HG03095 (cell line): Measurements from ENCODE around the gene N4BP2L2.

Source experiments
- ATAC-seq: cut with Tn5 transposase; IDR thresholded peaks from one replicate; pipeline ENCODE4 v1.9.1; 2021; ENCODE audit warnings: moderate library complexity; ENCODE audit not compliant: unreplicated experiment

The N4BP2L2 gene

GRCh38 chr13:32535115-32535514, 3.5 kb downstream of the N4BP2L2 start:
- ATAC-seq, result no peak

- ATAC-seq, result no peak
These were observed 7.7 kb downstream of the N4BP2L2 start for GRCh38 chr13:32530841-32531253.

- ATAC-seq, result no peak
These were observed 10.2 kb downstream of the N4BP2L2 start for GRCh38 chr13:32528358-32528757.

- no peak for ATAC-seq
These were observed 11.4 kb downstream of the N4BP2L2 start for GRCh38 chr13:32527151-32527550.

GRCh38 chr13:32525766-32526165, 12.8 kb downstream of the N4BP2L2 start:
- ATAC-seq, result no peak

- ATAC-seq, result no peak
These were observed 23.3 kb downstream of the N4BP2L2 start for GRCh38 chr13:32515246-32515645.

- ATAC-seq, result no peak
These were observed 27.1 kb downstream of the N4BP2L2 start for GRCh38 chr13:32511482-32511881.

- ATAC-seq, result no peak
These were observed 33.7 kb downstream of the N4BP2L2 start for GRCh38 chr13:32504876-32505275.

GRCh38 chr13:32504263-32504662, 34.3 kb downstream of the N4BP2L2 start:
- ATAC-seq, result no peak

GRCh38 chr13:32503727-32504126, 34.9 kb downstream of the N4BP2L2 start:
- ATAC-seq, result no peak

- no peak for ATAC-seq
These were observed 37.5 kb downstream of the N4BP2L2 start for GRCh38 chr13:32501064-32501463.

GRCh38 chr13:32499538-32500210, 38.9 kb downstream of the N4BP2L2 start:
- no peak for ATAC-seq

- no peak for ATAC-seq
These were observed 41.0 kb downstream of the N4BP2L2 start for GRCh38 chr13:32497589-32497988.

GRCh38 chr13:32496599-32497160, 41.9 kb downstream of the N4BP2L2 start:
- no peak for ATAC-seq

GRCh38 chr13:32495841-32496240, 42.8 kb downstream of the N4BP2L2 start:
- ATAC-seq, result no peak

GRCh38 chr13:32495429-32495828, 43.2 kb downstream of the N4BP2L2 start:
- no peak for ATAC-seq

- no peak for ATAC-seq
These were observed 47.6 kb downstream of the N4BP2L2 start for GRCh38 chr13:32491028-32491427.

- ATAC-seq, result no peak
These were observed 61.7 kb downstream of the N4BP2L2 start for GRCh38 chr13:32476892-32477291.

- no peak for ATAC-seq
These were observed 62.4 kb downstream of the N4BP2L2 start for GRCh38 chr13:32476021-32476731.

GRCh38 chr13:32474999-32475792, 63.4 kb downstream of the N4BP2L2 start:
- no peak for ATAC-seq

- no peak for ATAC-seq
These were observed 64.9 kb downstream of the N4BP2L2 start for GRCh38 chr13:32473650-32474049.
